Right lobe of liver (tissue), 6 donors: Measurements from ENCODE around the gene CDYL2. TPM values are rescaled to one million over a fixed set of nuclear protein-coding genes. Genes with fewer than 3 reads are reported as not detected.

ENCODE experiments used
- ATAC-seq, 4 donors: fragments of 200-7000 bp; cut with Tn5 transposase; one replicate each; pipeline ENCODE4 v1.9.1; 2020; ENCODE audit warnings: mild to moderate bottlenecking in 4 of 4, moderate library complexity in 4 of 4
- DNase-seq, 3 donors: peaks; one replicate each; pipeline ENCODE4 v3.0.0-alpha.2; 2020
- H3K27ac ChIP-seq, 3 donors: fragments of 200-600 bp; one replicate each; pipeline ENCODE4 v1.8.0; 2022
- H3K27me3 ChIP-seq, 2 donors: fragments of 200-600 bp; one replicate each; pipeline ENCODE4 v1.8.0; 2022
- H3K36me3 ChIP-seq, 4 donors: fragments of 200-600 bp; sonication (generic) in 1 of 4; one replicate each; pipeline versions ENCODE4 v1.5.1 to v1.8.0; 2017 to 2022; ENCODE audit warnings: control low read depth in 1 of 4
- H3K4me1 ChIP-seq, 4 donors: fragments of 200-600 bp; sonication (generic) in 1 of 4; one replicate each; pipeline versions ENCODE4 v1.5.1 to v1.8.0; 2017 to 2022; ENCODE audit warnings: control low read depth in 1 of 4
- H3K4me3 ChIP-seq, 3 donors: fragments of 200-600 bp; one replicate each; pipeline ENCODE4 v1.8.0; 2022
- H3K9me3 ChIP-seq, 4 donors: fragments of 200-600 bp; sonication (generic) in 1 of 4; one replicate each; pipeline versions ENCODE4 v1.5.1 to v1.8.0; 2017 to 2022; ENCODE audit warnings: control low read depth in 1 of 4
- CTCF ChIP-seq, 4 donors: fragments of 200-600 bp in 3 of 4; fragments of 450-650 bp in 1 of 4; IDR thresholded peaks; one replicate each; pipeline versions ENCODE4 v1.5.1 to v1.8.0; 2016 to 2022; ENCODE audit warnings: antibody characterized with exemption in 4 of 4, mild to moderate bottlenecking in 2 of 4
- POLR2A ChIP-seq: fragments of 450-650 bp; IDR thresholded peaks from one replicate; pipeline ENCODE4 v1.6.1; 2017; ENCODE audit warnings: antibody characterized with exemption, mild to moderate bottlenecking
- WGBS: methylation state at CpG from one replicate; pipeline ENCODE4 v1.1.6; 2018; ENCODE audit warnings: low coverage, low lambda C conversion rate; ENCODE audit not compliant: insufficient coverage; ENCODE audit errors: missing lambda C conversion rate; 5-methylcytosine and 5-hydroxymethylcytosine counted together
- intact Hi-C, 2 donors: fragments of 100-400 bp; cut with DNase I; formaldehyde crosslinking; loops; one replicate each; pipeline versions ENCODE4 v1.11.2 to v1.14.1; 2022
- long read RNA-seq: library from polyadenylated mRNA; unstranded; transcript quantifications from one replicate; pipeline ENCODE4 v2.0.0, GENCODE V29; 2019
- total RNA-seq, 6 experiments: library from RNA; depleted of rRNA in 2 of 6; stranded (reverse); fragments of >200 nt in 2 of 6; fragmentation: NEBNext Ultra II Directional in 3 of 6; extraction: Animal tissue kit (Norgen Biotek cat#: 25700) in 3 of 6; gene quantifications; one replicate each; pipeline versions ENCODE4 v1.1.0 to v1.2.4, GENCODE V29; 2016 to 2023
- donor health status: DM: no; HTN: yes; CAD: no.
- donor health status: DM: no; HTN: no; CAD: no.
- donor health status: DM: no; HTN: no; CAD: no.
- donor health status: DM: no; HTN: yes; CAD: no.
- donor health status: DM: no; HTN: yes; CAD: no.

Gene CDYL2
- 10 to 100 TPM in 1 of 6 experiments, 1 to 10 TPM in 5; 2.2 to 12.7 (median 6.3) TPM for total RNA-seq
- long read RNA-seq, result 0 reads

GRCh38 chr16:80804526-80805383, at the start of gene CDYL2:
Gene CDYL2, minus strand, starts transcription at chr16:80804598. Its CDS starts 425 bp downstream, at chr16:80804173.
- H3K36me3 ChIP-seq, result no peaks in the 10 kb centered on the region
- peak within 1 kb of the TSS; percentile 53 to 68 (median 54) for H3K4me3 ChIP-seq
- intact Hi-C loops, result no loop called here
- WGBS, result 58% methylated on average over 5 of the region's 63 CpGs
- H3K27me3 ChIP-seq, result no peaks in the 10 kb centered on the region
- TF ChIP-seq CTCF (IDR thresholded peaks at IDR 0.05) (peak in 1 of 4 donors; percentile 10), POLR2A (no peak)
- ATAC-seq (peak; percentile 88 to 93 (median 90)), DNase-seq (peak; percentile 72 to 75 (median 73))
- no peaks in the 10 kb centered on the region for H3K4me1 ChIP-seq
- H3K9me3 ChIP-seq, result no peaks in the 10 kb centered on the region
- no peak within 1 kb of the TSS for H3K27ac ChIP-seq

- ATAC-seq (peak; percentile 44 to 58 (median 45)), DNase-seq (no peak)
- no peaks in the 10 kb centered on the region for H3K4me1 ChIP-seq
- intact Hi-C loops, result no loop called here
- no peaks in the 10 kb centered on the region for H3K27me3 ChIP-seq
- H3K9me3 ChIP-seq, result no peaks in the 10 kb centered on the region
- TF ChIP-seq POLR2A (no peak), CTCF (IDR thresholded peaks at IDR 0.05) (peak; percentile 32 to 50 (median 42))
- no peak overlapping the region for H3K27ac ChIP-seq
- no peaks in the 10 kb centered on the region for H3K36me3 ChIP-seq
- WGBS, result 88% methylated on average over 5 of the region's 5 CpGs
- H3K4me3 ChIP-seq, result no peak overlapping the region
Observed at GRCh38 chr16:80852261-80852872, 48.0 kb upstream of the CDYL2 start.

GRCh38 chr16:80851831-80852230, 47.4 kb upstream of the CDYL2 start:
- no peaks in the 10 kb centered on the region for H3K27me3 ChIP-seq
- ATAC-seq (no peak), DNase-seq (no peak)
- no peak overlapping the region for H3K4me3 ChIP-seq
- H3K4me1 ChIP-seq, result no peaks in the 10 kb centered on the region
- no peak overlapping the region for H3K27ac ChIP-seq
- H3K9me3 ChIP-seq, result no peaks in the 10 kb centered on the region
- 77% methylated on average over 6 of the region's 6 CpGs for WGBS
- intact Hi-C loops, result no loop called here
- no peaks in the 10 kb centered on the region for H3K36me3 ChIP-seq
- TF ChIP-seq POLR2A (no peak), CTCF (IDR thresholded peaks at IDR 0.05) (no peak)

GRCh38 chr16:80850757-80851156, 46.4 kb upstream of the CDYL2 start:
- Histone ChIP-seq H3K4me3 (no peak overlapping the region), H3K4me1 (no peaks in the 10 kb centered on the region), H3K27me3 (no peaks in the 10 kb centered on the region), H3K36me3 (no peaks in the 10 kb centered on the region), H3K27ac (no peak overlapping the region), H3K9me3 (no peaks in the 10 kb centered on the region)
- DNase-seq (no peak), ATAC-seq (no peak)
- TF ChIP-seq POLR2A (no peak), CTCF (IDR thresholded peaks at IDR 0.05) (no peak)
- intact Hi-C loops, result no loop called here
